ENCODE measurements around the gene LTB. TPM values are rescaled to one million over a fixed set of nuclear protein-coding genes. Genes with fewer than 3 reads are reported as not detected.
A peak's percentile ranks its signal among the peaks of the same experiment; 100 is the strongest.

The LTB gene
- total and polyA plus RNA-seq, 9 of the 15 experiments (the other 6 are each of a cell fraction or from before 2014, with no cell fraction given), result 0.07 to 0.51 TPM; not detected in 7

DNA sequence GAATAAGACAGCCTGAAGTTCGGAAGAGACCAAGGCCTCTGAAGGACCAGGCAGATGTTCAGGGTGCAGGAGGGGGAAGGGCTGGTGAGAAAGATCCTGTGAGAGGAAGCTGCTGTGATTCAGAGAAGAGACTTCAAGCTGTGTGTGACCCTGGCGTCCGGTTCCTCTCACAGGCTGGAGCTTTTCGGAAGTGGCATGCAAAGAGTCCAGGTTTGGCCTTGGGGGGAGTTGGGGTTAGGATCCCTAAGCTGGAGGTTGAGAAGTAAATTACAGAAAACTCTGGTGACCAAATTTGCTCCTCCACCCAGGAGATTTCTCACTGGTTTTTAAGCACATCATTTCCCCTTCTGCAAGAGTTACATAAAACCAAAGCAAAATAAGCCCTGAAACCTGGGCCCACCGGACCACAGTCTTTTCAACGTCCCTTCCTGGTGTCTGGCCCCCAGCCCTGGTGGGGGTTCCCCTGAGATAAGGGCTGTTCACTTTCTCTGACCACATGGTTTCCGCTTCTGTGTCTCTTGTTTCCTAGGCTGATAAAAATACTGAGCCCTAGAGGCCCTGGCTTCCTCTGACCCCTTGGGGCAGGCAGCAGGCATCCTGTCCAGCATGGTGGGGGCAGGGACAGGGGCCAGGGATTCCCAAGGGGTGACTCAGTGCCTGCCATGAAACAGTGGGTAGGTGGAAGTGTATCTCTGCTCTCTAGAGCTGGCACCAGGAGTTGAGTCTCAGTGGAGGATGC is 22.1 kb downstream of the LTB start (continued):
- TF ChIP-seq, protein P1, sequence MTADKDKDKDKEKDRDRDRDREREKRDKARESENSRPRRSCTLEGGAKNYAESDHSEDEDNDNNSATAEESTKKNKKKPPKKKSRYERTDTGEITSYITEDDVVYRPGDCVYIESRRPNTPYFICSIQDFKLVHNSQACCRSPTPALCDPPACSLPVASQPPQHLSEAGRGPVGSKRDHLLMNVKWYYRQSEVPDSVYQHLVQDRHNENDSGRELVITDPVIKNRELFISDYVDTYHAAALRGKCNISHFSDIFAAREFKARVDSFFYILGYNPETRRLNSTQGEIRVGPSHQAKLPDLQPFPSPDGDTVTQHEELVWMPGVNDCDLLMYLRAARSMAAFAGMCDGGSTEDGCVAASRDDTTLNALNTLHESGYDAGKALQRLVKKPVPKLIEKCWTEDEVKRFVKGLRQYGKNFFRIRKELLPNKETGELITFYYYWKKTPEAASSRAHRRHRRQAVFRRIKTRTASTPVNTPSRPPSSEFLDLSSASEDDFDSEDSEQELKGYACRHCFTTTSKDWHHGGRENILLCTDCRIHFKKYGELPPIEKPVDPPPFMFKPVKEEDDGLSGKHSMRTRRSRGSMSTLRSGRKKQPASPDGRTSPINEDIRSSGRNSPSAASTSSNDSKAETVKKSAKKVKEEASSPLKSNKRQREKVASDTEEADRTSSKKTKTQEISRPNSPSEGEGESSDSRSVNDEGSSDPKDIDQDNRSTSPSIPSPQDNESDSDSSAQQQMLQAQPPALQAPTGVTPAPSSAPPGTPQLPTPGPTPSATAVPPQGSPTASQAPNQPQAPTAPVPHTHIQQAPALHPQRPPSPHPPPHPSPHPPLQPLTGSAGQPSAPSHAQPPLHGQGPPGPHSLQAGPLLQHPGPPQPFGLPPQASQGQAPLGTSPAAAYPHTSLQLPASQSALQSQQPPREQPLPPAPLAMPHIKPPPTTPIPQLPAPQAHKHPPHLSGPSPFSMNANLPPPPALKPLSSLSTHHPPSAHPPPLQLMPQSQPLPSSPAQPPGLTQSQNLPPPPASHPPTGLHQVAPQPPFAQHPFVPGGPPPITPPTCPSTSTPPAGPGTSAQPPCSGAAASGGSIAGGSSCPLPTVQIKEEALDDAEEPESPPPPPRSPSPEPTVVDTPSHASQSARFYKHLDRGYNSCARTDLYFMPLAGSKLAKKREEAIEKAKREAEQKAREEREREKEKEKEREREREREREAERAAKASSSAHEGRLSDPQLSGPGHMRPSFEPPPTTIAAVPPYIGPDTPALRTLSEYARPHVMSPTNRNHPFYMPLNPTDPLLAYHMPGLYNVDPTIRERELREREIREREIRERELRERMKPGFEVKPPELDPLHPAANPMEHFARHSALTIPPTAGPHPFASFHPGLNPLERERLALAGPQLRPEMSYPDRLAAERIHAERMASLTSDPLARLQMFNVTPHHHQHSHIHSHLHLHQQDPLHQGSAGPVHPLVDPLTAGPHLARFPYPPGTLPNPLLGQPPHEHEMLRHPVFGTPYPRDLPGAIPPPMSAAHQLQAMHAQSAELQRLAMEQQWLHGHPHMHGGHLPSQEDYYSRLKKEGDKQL (CRISPR knock-in tag; IDR thresholded peaks at IDR 0.05; ENCODE audit: borderline replicate concordance), result 0 out of 2 replicates have a peak, but pooled peaks have one; percentile 2
- TF ChIP-seq YY1 (IDR thresholded peaks at IDR 0.05; ENCODE audit: borderline replicate concordance in 1 of 3, control insufficient read depth in 1 of 3, extremely low read depth in 1 of 3, insufficient read depth in 3 of 3, insufficient read length in 1 of 3, insufficient replicate concordance in 2 of 3, low read depth in 1 of 3, low read length in 2 of 3) (peak in 1 of 3 experiments; percentile 54), EP400 (IDR thresholded peaks at IDR 0.05) (peak; percentile 58), ZNF239 (CRISPR knock-in tag; IDR thresholded peaks at IDR 0.05) (peak; percentile 63), PCBP1 (IDR thresholded peaks at IDR 0.05; ENCODE audit: low read depth, low read length, poor library complexity, severe bottlenecking) (no peak), XRCC5 (IDR thresholded peaks at IDR 0.05; ENCODE audit: low read depth, low read length) (no peak), MAZ (CRISPR knock-in tag; conservative IDR thresholded peaks at IDR 0.05 in 1 of 2, IDR thresholded peaks at IDR 0.05 in 1 of 2) (peak; percentile 52 to 80; a peak in 3 of 4 replicates), POLR2AphosphoS2 (IDR thresholded peaks at IDR 0.05; ENCODE audit: low read length) (peak; percentile 68; the same call in 1 of the 2 replicates), NEUROD1 (IDR thresholded peaks at IDR 0.05; ENCODE audit: borderline replicate concordance, low read depth, low read length, partially characterized antibody) (peak; percentile 63), BRCA1 (IDR thresholded peaks at IDR 0.05) (no peak), BRCA1 (CRISPR knock-in tag; IDR thresholded peaks at IDR 0.05) (no peak), ZNF444 (CRISPR knock-in tag; IDR thresholded peaks at IDR 0.05) (no peak), U2AF1 (optimal IDR thresholded peaks at IDR 0.05; ENCODE audit: low read depth, low read length) (no peak)
- TF ChIP-seq, protein P2, sequence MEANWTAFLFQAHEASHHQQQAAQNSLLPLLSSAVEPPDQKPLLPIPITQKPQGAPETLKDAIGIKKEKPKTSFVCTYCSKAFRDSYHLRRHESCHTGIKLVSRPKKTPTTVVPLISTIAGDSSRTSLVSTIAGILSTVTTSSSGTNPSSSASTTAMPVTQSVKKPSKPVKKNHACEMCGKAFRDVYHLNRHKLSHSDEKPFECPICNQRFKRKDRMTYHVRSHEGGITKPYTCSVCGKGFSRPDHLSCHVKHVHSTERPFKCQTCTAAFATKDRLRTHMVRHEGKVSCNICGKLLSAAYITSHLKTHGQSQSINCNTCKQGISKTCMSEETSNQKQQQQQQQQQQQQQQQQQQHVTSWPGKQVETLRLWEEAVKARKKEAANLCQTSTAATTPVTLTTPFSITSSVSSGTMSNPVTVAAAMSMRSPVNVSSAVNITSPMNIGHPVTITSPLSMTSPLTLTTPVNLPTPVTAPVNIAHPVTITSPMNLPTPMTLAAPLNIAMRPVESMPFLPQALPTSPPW (CRISPR knock-in tag; IDR thresholded peaks at IDR 0.05), result peak; percentile 79
- TF ChIP-seq, protein P3, sequence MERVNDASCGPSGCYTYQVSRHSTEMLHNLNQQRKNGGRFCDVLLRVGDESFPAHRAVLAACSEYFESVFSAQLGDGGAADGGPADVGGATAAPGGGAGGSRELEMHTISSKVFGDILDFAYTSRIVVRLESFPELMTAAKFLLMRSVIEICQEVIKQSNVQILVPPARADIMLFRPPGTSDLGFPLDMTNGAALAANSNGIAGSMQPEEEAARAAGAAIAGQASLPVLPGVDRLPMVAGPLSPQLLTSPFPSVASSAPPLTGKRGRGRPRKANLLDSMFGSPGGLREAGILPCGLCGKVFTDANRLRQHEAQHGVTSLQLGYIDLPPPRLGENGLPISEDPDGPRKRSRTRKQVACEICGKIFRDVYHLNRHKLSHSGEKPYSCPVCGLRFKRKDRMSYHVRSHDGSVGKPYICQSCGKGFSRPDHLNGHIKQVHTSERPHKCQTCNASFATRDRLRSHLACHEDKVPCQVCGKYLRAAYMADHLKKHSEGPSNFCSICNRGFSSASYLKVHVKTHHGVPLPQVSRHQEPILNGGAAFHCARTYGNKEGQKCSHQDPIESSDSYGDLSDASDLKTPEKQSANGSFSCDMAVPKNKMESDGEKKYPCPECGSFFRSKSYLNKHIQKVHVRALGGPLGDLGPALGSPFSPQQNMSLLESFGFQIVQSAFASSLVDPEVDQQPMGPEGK (CRISPR knock-in tag; IDR thresholded peaks at IDR 0.05; ENCODE audit: borderline replicate concordance), result no peak
- TF ChIP-seq, protein P4, sequence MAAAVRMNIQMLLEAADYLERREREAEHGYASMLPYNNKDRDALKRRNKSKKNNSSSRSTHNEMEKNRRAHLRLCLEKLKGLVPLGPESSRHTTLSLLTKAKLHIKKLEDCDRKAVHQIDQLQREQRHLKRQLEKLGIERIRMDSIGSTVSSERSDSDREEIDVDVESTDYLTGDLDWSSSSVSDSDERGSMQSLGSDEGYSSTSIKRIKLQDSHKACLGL (CRISPR knock-in tag; IDR thresholded peaks at IDR 0.05; ENCODE audit: borderline replicate concordance, poor library complexity, severe bottlenecking), result no peak

Data from K562 (cell line).